HEK293T (cell line): ENCODE results near the gene OS9.

Experiments
- CTCF ChIA-PET: fragments of 350-600 bp; formaldehyde crosslinking; extraction: SDS; loops from one replicate; lab custom pipeline; 2021; ENCODE audit warnings: antibody characterized with exemption, inconsistent platforms; lab: Yijun Ruan, JAX
- POLR2A ChIA-PET: fragments of 350-600 bp; formaldehyde crosslinking; extraction: SDS; loops from one replicate; lab custom pipeline; 2020; ENCODE audit warnings: antibody characterized with exemption, inconsistent platforms; lab: Yijun Ruan, JAX
- DNase-seq: peaks from one replicate; pipeline ENCODE4 v3.0.0; 2012; ENCODE audit warnings: mixed read lengths; ENCODE audit errors: extremely low spot score
- ARNT ChIP-seq: fragments of 450-650 bp; IDR thresholded peaks from 2 replicates; pipeline ENCODE4 v1.6.1; 2017; ENCODE audit warnings: mild to moderate bottlenecking
- BHLHE40 ChIP-seq: fragments of 450-650 bp; IDR thresholded peaks from 2 replicates; pipeline ENCODE4 v1.6.1; 2016; ENCODE audit warnings: mild to moderate bottlenecking, moderate library complexity, borderline replicate concordance
- CTBP1 ChIP-seq: fragments of 450-650 bp; IDR thresholded peaks from 2 replicates; pipeline ENCODE4 v1.6.1; 2016; ENCODE audit warnings: borderline replicate concordance
- ELF4 ChIP-seq: fragments of 450-650 bp; IDR thresholded peaks from 2 replicates; pipeline ENCODE4 v1.6.1; 2017; ENCODE audit warnings: antibody characterized with exemption
- FOXA1 ChIP-seq: fragments of 450-650 bp; IDR thresholded peaks from 2 replicates; pipeline ENCODE4 v1.6.1; 2016; ENCODE audit warnings: mild to moderate bottlenecking
- FOXK2 ChIP-seq: fragments of 450-650 bp; IDR thresholded peaks from 2 replicates; pipeline ENCODE4 v1.6.1; 2016; ENCODE audit warnings: mild to moderate bottlenecking
- FOXM1 ChIP-seq: fragments of 450-650 bp; IDR thresholded peaks from 2 replicates; pipeline ENCODE4 v1.6.1; 2017; ENCODE audit warnings: mild to moderate bottlenecking, borderline replicate concordance
- HDGF ChIP-seq: fragments of 450-650 bp; IDR thresholded peaks from 2 replicates; pipeline ENCODE4 v1.6.1; 2017; ENCODE audit warnings: antibody characterized with exemption, borderline replicate concordance
- L3MBTL2 ChIP-seq: fragments of 450-650 bp; conservative IDR thresholded peaks from 2 replicates; pipeline ENCODE4 v1.6.1; 2016; ENCODE audit warnings: mild to moderate bottlenecking
- LEF1 ChIP-seq: fragments of 450-650 bp; IDR thresholded peaks from 2 replicates; pipeline ENCODE4 v1.6.1; 2017; ENCODE audit warnings: mild to moderate bottlenecking, borderline replicate concordance
- NFRKB ChIP-seq: fragments of 450-650 bp; IDR thresholded peaks from 2 replicates; pipeline ENCODE4 v1.6.1; 2016; ENCODE audit warnings: mild to moderate bottlenecking, moderate library complexity
- PKNOX1 ChIP-seq: fragments of 450-650 bp; IDR thresholded peaks from 2 replicates; pipeline ENCODE4 v1.6.1; 2016
- SP1 ChIP-seq: fragments of 450-650 bp; IDR thresholded peaks from 2 replicates; pipeline ENCODE4 v1.6.1; 2017
- SUZ12 ChIP-seq: fragments of 450-650 bp; IDR thresholded peaks from 2 replicates; pipeline ENCODE4 v1.6.1; 2016; ENCODE audit warnings: mild to moderate bottlenecking
- TARDBP ChIP-seq: fragments of 450-650 bp; IDR thresholded peaks from 2 replicates; pipeline ENCODE4 v1.6.1; 2016
- ZNF384 ChIP-seq: fragments of 450-650 bp; IDR thresholded peaks from 2 replicates; pipeline ENCODE4 v1.6.1; 2016

The OS9 gene

DNA sequence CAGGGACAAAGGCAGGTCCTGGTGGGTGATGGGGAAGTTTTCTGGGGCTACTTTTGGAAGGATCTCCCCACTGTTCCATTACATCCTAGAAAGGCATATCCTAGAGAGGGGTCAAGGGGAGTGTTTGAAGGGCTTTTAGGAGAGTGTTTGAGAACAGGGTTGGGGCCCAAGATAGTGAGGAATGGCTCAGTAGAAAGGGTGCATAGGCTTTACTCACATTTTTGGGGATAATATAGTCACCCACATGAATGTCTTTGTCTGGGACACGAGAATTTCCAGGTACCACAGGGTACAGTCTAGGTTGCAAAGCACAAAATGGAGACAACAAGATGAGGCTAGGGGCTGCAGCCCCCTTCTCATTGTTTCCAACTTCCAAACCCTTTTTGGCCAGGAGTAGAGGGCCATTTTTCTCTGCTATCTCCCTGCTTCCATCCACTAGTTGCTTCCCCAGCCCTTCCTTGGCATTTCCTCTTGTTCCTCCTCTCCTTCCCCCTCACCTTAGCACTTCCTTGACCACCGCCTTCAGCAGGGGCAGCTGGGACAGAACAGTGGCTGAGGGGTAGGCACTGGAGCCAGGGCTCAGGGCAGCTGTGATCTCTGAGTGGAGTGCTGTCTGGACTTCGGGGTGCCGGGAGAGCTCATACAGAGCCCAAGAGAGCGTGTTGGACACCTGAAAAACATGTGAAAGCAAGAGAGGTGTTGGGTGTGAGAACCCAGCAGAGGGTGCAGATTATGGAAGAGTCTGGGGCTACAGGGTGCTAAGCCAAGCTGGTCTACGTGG lies 70.1 kb downstream of the OS9 start:
- CTCF ChIA-PET: no interaction called here
- no peak for TF ChIP-seq L3MBTL2
- no peak for TF ChIP-seq BHLHE40
- no peak for TF ChIP-seq ELF4
- TF ChIP-seq ZNF384: no peak
- no peak for TF ChIP-seq PKNOX1
- no peak for TF ChIP-seq CTBP1
- no peak for TF ChIP-seq SP1
- TF ChIP-seq LEF1: no peak
- no peak for TF ChIP-seq FOXM1
- TF ChIP-seq TARDBP: no peak
- no peak for TF ChIP-seq HDGF
- no peak for TF ChIP-seq FOXK2
- TF ChIP-seq NFRKB: no peak
- TF ChIP-seq FOXA1: no peak
- TF ChIP-seq SUZ12: no peak
- TF ChIP-seq ARNT: no peak
- POLR2A ChIA-PET: interaction anchor here (1.4 kb wide), 1 partner anchor 8 kb away, joined by 6 read pairs; the partner anchor contains the start of genes EEF1AKMT3 and METTL1
- no peak for DNase-seq

DNA sequence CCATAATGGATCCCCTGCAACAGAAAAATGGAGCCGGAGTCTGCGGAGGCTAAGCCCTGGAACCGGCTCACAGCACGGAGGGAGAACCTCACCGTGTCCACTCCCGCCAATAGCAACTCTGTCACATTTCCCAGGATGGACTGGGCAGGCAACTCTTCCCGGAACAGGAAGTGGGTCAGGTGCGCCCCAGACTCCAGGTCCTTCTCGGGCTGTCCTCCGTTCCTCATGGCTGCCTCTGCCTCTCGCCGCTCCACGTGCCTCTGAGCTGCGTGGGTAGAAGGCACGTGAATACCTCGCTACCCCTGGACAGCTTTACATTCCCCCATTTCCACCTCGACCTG lies 70.7 kb downstream of the OS9 start:
- no peak for TF ChIP-seq ARNT
- TF ChIP-seq FOXK2: no peak
- TF ChIP-seq FOXM1: no peak
- TF ChIP-seq CTBP1: no peak
- no peak for TF ChIP-seq HDGF
- TF ChIP-seq ZNF384: no peak
- no peak for TF ChIP-seq TARDBP
- no peak for TF ChIP-seq SP1
- no peak for TF ChIP-seq PKNOX1
- TF ChIP-seq BHLHE40: no peak
- TF ChIP-seq LEF1: no peak
- TF ChIP-seq FOXA1: no peak
- no peak for TF ChIP-seq L3MBTL2
- ChIA-PET POLR2A (no interaction called here), CTCF (no interaction called here)
- no peak for DNase-seq

DNA sequence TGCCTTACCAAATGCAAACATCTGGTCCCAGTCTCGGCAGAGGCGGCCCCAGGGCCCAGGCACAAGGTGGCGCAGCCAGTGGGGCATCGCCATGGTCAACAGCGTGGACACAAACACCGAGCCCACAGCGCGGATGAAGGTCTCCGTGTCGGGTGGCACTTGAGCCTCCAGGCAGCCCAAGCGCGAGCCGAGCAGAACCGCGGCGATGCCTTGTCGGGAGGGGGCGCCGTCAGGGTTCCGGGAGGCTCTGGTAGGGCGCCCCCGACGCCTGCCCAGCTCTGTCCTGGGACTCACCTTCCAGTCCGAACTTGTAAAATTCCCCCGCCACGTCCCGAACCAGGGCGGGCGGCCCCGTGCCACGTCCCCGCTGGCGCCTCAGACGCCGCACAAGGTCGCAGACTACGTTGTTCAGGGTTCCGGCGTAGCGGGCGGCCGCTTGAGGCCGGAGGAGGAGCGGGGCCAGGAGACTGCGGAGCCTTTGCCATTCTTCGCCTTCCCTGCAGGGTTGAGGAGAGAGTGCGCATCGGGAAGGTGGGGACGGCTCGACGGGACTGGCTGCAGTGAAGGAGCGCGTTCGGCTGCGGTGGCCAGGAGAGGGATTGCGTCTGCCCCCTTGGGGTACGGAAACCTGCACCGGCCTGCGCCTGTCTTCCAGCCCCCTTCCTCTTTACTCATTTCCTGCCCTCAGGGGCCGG lies 71.2 kb downstream of the OS9 start:
- CTCF ChIA-PET: no interaction called here
- POLR2A ChIA-PET: interaction anchor here (1.1 to 2.7 kb wide), 4 partner anchors 9 to 20 kb away, joined by 4 to 8 read pairs (median 6); partner anchors contain the start of genes CDK4 and TSPAN31
- no peak for TF ChIP-seq SP1
- no peak for TF ChIP-seq TARDBP
- TF ChIP-seq FOXK2: no peak
- no peak for TF ChIP-seq NFRKB
- TF ChIP-seq FOXA1: no peak
- TF ChIP-seq LEF1: no peak
- TF ChIP-seq L3MBTL2: no peak
- TF ChIP-seq ELF4: no peak
- no peak for TF ChIP-seq BHLHE40
- TF ChIP-seq ARNT: no peak
- TF ChIP-seq CTBP1: no peak
- TF ChIP-seq HDGF: no peak
- no peak for TF ChIP-seq SUZ12
- TF ChIP-seq ZNF384: no peak
- TF ChIP-seq FOXM1: no peak
- TF ChIP-seq PKNOX1: no peak
- DNase-seq: no peak

- ChIA-PET CTCF (interaction anchor here (2.7 kb wide), 1 partner anchor 9 kb away, joined by 17 read pairs; no protein-coding TSS in a partner anchor), POLR2A (interaction anchor here (0.6 to 2.7 kb wide), 5 partner anchors 9 to 593 kb away, joined by 4 to 8 read pairs (median 4); partner anchors contain the start of genes CDK4 and TSPAN31)
- TF ChIP-seq NFRKB (no peak), FOXK2 (no peak), FOXA1 (no peak), L3MBTL2 (no peak)
- no peak for DNase-seq
Observed at GRCh38 chr12:57765698-57766463, 71.9 kb downstream of the OS9 start.
